T-helper 2 cell (primary cell): ENCODE data around the gene PRSS23.
A peak's percentile ranks its signal among the peaks of the same experiment; 100 is the strongest.
"Not testable (repeated sequence)": the region's sequence is repeated elsewhere in the genome, so short reads cannot be mapped to it uniquely, and the experiment has no call there.

Experiments used
- DNase-seq, 5 experiments: peaks; one replicate each; pipeline versions ENCODE4 v3.0.0 to v3.0.0-alpha.2; 2012 to 2022
- total RNA-seq, 2 donors: gene quantifications; one replicate each; lab custom pipeline; 2026; lab: John Stamatoyannopoulos, UW

Gene PRSS23, protein sequence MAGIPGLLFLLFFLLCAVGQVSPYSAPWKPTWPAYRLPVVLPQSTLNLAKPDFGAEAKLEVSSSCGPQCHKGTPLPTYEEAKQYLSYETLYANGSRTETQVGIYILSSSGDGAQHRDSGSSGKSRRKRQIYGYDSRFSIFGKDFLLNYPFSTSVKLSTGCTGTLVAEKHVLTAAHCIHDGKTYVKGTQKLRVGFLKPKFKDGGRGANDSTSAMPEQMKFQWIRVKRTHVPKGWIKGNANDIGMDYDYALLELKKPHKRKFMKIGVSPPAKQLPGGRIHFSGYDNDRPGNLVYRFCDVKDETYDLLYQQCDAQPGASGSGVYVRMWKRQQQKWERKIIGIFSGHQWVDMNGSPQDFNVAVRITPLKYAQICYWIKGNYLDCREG
- total RNA-seq, result 0 to 1.9 reads per million in 2 donors

GRCh38 chr11:86800076-86800959 is at the start of gene PRSS23:
TSS of gene PRSS23 (plus strand) at chr11:86800542. CDS start at chr11:86807644, 7,102 bp downstream.
- DNase-seq, result peak in 1 of 5 experiments; percentile 58

DNA sequence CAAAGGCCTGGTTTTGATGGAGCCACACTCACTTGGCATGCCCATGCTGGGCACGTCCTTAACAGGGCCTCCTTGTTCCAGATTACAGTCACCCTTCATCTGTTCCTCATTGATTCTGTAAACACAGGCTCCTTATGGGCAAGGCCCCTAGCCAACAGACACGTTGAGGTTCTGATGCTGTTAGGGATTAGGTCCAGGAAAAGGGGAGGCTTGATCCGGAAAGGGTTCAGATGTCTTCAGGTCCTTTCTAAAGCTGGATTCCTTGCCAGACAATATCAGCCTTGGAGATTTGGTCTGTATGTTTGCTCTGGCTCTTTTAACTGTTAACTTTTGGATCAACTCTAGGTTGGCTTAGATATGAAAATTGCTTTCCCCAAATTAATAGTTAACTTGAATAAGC is 46.9 kb upstream of the PRSS23 start:
- no peak for DNase-seq

DNA sequence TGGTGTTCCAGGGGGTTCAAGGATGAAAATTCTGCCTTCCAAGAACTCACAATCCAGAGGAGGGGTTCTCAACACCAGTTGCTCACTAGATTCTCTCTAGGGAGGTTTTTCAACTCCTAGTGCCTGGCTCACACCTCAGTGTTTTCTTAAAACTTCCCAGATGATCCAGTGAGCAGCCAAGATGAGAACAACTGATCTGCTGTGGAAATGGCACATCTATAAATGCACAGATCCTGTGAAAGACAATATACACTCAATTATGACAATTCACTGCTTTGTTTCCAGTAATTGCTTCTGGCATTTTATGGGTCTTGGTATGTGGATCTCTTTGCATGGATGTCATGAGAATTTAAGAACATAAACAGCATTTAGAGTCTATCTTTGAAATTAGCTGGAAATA is 45.2 kb upstream of the PRSS23 start:
- DNase-seq, result no peak

- no peak for DNase-seq
These were observed 42.2 kb upstream of the PRSS23 start for GRCh38 chr11:86758171-86758570.

- DNase-seq, result no peak
These were observed 39.8 kb upstream of the PRSS23 start for GRCh38 chr11:86760577-86760976.

DNA sequence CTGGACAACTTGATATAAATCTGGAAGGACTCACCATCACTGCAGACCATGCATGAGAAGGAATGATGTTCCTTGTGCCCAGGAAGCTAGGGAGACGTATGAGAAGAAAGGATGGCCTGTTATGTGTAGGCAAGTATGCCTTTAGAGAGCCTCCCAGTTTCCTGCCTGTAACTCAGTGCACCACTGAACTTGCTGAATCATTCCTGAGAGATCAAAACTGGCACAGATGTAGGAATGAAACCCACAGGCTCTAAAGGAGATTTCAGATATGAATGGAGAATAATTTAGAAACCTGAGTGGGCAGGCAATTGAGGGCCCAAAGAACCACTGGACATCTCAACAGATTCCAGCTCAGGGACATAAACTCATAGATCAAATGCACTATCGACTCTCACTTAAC is 38.4 kb upstream of the PRSS23 start:
- no peak for DNase-seq

DNA sequence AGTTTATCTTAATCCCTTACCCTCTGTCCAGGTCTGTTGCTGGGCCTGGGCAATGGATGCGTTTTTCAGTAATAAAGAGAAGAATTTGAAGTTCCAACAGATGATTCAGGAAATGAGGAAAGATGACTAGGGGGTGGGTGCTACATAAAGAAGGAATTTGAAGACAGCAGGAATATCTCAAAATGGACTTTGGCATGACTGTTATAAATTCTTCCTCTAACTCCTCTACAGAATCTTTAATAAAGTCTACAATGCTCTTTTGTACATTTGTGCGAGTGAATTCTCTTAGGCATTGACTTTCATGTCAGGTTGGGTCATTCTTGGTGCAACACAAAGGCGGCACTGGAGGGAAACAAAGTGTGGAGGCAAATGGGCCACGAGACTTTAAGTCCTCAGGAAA is 35.1 kb upstream of the PRSS23 start:
- no peak for DNase-seq

DNA sequence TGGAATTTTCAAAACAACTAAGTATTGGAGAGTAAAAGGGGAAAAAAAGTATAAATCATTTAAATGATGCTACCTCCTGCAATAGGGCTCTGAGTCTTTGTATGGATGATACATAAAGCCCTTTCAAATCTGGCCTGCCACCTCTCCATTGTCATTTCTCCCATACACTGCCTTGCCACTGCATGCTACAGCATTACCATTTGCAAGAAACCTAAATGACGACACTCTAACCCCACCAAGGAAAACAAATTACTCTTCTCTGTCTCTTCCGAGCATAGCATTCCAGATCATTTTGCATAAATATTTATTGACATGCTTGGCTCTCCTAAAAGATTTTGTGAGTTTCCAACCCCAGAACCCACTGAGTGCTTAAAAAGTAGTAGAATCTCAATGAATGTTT is 34.5 kb upstream of the PRSS23 start:
- no peak for DNase-seq

DNA sequence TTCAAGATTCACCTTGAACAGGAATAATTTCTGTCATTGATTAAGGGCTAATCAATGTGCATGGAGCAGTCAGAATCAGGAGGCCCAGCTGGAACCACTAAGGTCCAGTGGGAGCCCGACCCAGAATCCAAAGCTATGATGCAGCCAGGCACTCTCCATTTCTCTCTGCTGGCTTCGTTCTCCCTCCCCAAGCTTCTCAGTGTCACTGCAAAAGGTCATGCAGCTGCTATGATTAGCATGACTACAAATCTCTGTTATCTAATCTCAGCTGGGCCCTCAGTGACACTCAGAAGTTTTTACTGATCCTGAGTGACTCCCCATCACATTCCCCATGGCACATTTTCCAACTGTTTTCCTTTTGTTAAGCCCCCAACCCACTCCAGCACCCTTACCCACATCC is 31.1 kb upstream of the PRSS23 start:
- no peak for DNase-seq

GRCh38 chr11:86770473-86771027 is 29.8 kb upstream of the PRSS23 start:
- not testable (repeated sequence) for DNase-seq

DNA sequence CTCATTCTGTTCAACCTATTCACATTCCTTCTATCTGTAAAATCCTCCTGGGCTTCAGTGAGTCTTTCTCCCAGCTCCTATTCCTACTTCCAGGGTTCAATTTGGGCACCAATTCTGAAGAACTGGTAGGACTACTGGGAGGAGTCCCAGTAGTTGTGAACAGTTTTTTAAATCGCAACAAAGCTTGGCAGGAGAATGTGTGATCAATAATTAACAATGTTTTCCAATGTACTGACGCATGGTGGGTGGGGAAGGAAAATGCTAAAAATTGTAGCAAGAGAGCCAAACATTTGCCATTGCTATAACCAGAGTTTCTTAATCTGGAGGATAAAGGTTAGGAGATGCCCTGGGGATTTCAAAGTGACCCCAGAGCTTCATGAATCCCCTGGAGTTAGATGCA is 27.3 kb upstream of the PRSS23 start:
- DNase-seq, result no peak

DNA sequence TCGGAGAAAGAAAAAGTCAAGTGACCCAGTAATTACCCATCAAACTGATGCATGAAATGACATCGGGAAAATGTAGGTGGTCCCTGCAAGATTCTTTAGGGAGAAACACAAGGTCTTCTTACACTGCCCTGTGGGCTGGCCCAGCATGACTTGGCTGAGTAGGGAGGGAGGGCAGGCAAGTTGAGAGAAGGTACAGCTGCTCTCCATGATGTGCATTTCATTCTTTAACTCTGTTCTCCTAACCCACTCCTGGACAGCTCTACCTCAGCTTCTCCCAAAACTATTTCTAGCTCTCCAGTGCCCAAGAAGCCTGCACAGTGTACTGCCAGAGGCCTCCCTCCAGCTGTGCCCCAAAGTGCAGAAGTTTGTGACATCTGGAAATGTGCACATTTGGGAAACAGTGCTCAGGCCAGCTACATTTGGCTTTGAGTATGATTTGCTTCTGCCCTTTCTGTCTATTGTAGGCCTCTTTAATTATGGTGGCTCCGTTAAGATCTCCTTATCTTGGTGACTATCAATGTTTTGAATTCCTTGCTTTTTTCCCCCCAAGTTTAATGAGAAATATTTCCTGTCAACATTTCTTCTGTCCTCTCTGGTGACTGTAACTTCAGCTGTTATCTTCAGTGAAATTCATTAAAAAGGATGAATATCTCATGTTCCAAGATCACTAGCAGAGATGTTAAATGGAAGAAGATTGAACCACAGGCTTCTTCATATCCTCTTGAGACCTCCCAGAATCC is 26.7 kb upstream of the PRSS23 start:
- DNase-seq, result no peak

DNA sequence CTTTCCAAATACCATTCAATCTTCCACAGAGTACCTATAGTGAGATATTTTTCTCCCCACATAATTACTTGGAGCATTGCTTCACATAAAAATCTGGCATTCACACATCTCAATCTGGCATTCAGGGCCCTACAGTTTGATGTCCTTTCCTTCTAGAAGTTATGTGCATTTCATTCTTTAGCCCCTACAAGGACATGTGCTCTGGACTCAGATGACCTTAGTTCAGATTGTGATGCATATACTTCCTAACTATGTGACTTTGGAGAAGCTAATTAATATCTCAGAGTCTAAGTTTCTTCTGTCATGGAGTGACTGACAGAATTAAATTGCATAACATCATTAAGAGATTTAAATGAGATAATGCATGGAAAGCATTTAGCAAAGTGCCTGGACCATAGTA is 25.9 kb upstream of the PRSS23 start:
- DNase-seq, result no peak

DNA sequence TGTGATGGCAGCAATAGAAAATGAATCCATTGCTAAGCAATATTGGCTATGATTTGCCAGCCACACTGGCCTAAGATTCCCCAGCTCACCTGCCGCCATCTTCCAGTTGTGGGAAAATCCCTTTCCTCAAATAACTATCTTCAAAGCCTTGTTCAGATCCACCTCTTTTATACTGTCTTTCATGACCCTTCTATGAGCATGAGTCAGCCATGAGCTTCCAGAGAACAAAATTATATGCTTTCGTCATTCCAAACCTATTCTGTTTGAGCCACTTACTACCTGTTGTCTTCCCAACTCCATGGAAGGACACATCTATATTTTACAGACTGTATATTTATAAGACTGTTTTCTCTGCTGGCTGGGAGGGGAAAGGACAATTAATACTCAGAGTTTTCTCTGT is 25.0 kb upstream of the PRSS23 start:
- no peak for DNase-seq

DNA sequence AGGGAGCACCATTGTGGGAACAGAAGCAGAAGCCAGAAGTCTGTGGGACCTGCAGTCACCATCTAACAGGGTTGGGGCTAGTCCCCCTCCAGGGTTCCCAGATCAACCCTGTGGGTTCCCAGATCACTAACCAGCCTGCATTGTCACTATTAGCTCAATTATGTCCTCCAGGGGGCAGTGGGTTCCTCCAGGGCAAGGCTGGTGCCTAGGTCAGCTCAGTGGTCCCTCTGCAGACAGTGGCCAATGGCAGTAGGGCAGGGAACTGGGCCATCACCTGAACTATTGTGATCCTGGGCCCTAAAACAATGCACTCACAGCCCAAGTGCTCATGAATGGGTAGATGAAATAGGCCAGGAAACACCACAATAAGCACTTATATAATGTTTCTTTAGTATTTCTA is 18.8 kb upstream of the PRSS23 start:
- DNase-seq, result no peak

- no peak for DNase-seq
These were observed 17.6 kb upstream of the PRSS23 start for GRCh38 chr11:86782742-86783141.

DNA sequence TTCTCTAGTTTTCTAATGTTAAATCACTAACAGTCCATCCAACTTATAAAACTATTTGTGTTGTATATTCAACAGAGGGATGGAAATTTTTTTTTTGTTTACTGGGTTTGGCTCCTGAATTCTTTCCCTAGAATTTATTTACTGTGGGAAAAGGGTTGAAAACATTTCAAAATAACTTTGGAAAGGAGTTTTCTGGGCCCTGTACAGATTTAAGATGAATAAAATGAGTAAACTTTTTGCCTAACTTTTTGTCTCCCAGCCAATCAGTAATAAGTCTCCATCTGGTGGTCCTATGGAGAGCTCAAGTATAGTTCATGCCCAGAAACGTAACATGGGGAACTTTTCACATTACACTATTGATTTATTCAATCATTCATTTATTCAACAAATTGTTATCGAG is 16.7 kb upstream of the PRSS23 start:
- DNase-seq, result no peak

- DNase-seq, result no peak
These were observed 16.1 kb upstream of the PRSS23 start for GRCh38 chr11:86784241-86784681.

DNA sequence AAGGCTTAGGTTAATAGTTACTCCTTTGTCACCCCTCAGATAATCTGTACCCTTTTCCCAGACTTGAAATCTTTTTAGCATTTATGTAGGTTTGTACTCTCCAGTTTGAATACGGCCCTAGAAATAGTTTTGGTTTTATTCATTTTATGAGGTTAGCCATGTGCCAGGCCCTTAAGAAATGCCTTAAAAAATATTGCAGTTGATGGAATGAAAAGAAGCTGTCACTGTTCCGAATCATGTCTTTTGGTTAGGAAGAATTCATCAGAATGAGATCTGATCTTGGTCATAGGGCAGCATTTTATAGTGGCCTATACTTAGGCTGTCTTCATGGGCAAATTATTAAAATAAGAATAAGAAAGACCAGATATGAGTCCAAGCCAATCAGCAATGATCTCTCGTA is 14.8 kb upstream of the PRSS23 start:
- DNase-seq, result no peak

DNA sequence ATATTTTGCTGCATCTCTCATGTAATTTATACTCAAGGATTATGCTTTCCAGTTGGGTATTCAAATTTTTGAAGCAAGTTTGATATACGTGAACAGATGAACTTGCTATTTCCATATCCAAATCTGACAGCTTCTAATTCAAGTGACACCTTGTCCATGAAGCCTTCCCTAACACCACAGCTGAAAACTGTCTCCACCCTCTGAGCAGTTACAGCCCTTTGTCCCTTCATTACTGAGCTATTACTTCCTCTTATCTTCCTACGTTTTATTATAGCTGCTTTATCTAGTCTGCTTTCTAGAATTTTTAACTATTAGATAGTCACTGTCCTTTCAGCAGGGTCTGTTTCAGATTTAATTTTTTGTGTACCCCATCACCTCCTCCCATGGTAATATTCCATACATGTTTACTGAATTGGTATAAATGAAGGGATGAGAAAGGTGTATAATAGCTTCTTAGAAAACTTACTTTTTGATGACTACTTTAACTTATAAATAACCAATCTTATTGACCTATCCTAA is 13.3 kb upstream of the PRSS23 start:
- no peak for DNase-seq

DNA sequence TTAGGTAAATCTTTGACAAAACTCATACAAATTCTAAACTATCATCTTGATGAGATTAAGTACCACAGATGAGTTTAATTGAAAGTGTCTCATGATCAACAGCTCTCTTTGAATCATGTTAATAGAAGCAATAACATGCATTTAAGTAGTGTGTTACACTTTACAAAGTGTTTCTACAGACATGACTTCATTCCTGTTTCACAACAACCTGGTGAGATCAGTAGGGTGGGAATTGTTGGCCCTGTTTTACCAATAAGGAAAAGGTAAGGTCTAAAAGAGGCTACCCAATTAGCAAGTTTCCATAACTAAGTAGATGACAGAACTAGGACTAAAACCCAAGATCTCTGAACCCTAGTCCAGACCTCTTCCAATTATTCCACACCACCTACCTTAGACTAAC is 12.7 kb upstream of the PRSS23 start:
- no peak for DNase-seq

DNA sequence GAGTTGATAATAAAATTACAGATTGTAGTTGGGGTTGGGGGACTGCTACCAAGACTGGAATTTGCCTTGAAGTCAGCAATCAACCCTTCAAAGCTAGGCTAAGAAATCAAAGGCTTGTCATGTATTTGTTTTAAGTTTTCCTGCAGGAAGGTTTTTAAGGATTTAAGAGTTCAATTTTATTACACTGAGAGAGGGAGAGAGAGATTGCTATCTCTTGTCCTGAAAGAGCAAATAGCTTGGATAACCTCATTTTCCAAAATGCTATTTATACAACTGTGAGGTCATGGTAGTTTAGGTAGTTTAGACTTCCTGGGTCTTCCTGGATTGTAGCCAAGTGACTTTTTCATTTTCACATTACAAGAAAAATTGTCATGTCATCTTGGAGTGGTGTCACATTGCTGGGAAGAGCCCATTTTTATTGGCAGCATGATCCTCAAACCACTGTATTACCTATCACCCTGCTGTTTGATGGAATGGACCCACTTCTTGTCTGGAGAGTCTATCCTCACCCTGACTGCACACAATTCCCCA is 10.1 kb upstream of the PRSS23 start:
- no peak for DNase-seq
